Endothelial cell of umbilical vein (primary cell): ENCODE results near the gene MRPL21. TPM values are rescaled to one million over a fixed set of nuclear protein-coding genes. Genes with fewer than 3 reads are reported as not detected.

ENCODE experiments used
- BruUV-seq: library from RNA; stranded (reverse); fragments of 400-500 nt; replicated peaks from 2 replicates; lab custom pipeline; 2021; lab: Mats Ljungman, UMichigan
- CTCF ChIA-PET: fragments of 300-600, 350-600 bp; sonication (Branson Sonifier 250); formaldehyde crosslinking; loops from one replicate; lab custom pipeline; 2021; ENCODE audit warnings: antibody characterized with exemption, inconsistent platforms; lab: Charles Lee
- POLR2A ChIA-PET: fragments of 300-600, 350-600 bp; sonication (Branson Sonifier 250); formaldehyde crosslinking; loops from one replicate; lab custom pipeline; 2021; ENCODE audit warnings: antibody characterized with exemption, inconsistent platforms; lab: Charles Lee
- DNase-seq: peaks from one replicate; pipeline ENCODE4 v3.0.0-alpha.2; 2011; ENCODE audit warnings: low read depth, low spot score
- FAIRE-seq: peaks from 2 replicates; lab custom pipeline; 2011; peaks lifted over from hg19 to GRCh38; lab: Jason Lieb, UNC
- H2AFZ ChIP-seq: 2 replicates; pipeline ENCODE4 v1.6.0; 2012; ENCODE audit warnings: low read depth, low read length, control low read depth, inconsistent platforms
- H3K27ac ChIP-seq: 2 replicates; pipeline ENCODE4 v1.5.1; 2011; ENCODE audit warnings: low read depth, mild to moderate bottlenecking, control low read depth, low read length, moderate library complexity; ENCODE audit not compliant: insufficient read depth
- H3K27me3 ChIP-seq, 2 experiments: 2 replicates each; pipeline versions ENCODE4 v1.6.0 to v1.6.1; 2011; ENCODE audit warnings: low read length in 2 of 2, mixed read lengths in 1 of 2; ENCODE audit not compliant: control insufficient read depth in 2 of 2, insufficient read depth in 2 of 2
- H3K36me3 ChIP-seq, 2 experiments: 2 replicates in 1 of 2; 3 replicates in 1 of 2; pipeline ENCODE4 v1.5.1; 2011; ENCODE audit warnings: low read length in 2 of 2, mild to moderate bottlenecking in 1 of 2, moderate library complexity in 1 of 2; ENCODE audit not compliant: control insufficient read depth in 2 of 2, insufficient read depth in 2 of 2; ENCODE audit errors: extremely low read depth in 1 of 2
- H3K4me1 ChIP-seq: 3 replicates; pipeline ENCODE4 v1.5.1; 2011; ENCODE audit warnings: mild to moderate bottlenecking, low read length; ENCODE audit not compliant: control insufficient read depth, insufficient read depth; ENCODE audit errors: extremely low read depth
- H3K4me2 ChIP-seq: 2 replicates; pipeline ENCODE4 v1.6.1; 2011; ENCODE audit warnings: low read length, control low read depth, mixed read lengths; ENCODE audit not compliant: insufficient read depth
- H3K4me3 ChIP-seq, 3 experiments: fragments of 200-600 bp in 1 of 3; sonication (generic), shearing (Covaris generic) in 1 of 3; replicated peaks in 1 of 3; 2 replicates each; pipeline ENCODE4 v1.5.1; 2011 to 2016; ENCODE audit warnings: control low read depth in 3 of 3, low read length in 3 of 3, mild to moderate bottlenecking in 2 of 3, inconsistent platforms in 1 of 3, low read depth in 1 of 3, moderate library complexity in 1 of 3; ENCODE audit not compliant: insufficient read depth in 1 of 3
- H3K79me2 ChIP-seq: 2 replicates; pipeline ENCODE4 v1.6.0; 2012; ENCODE audit warnings: low read length, inconsistent platforms; ENCODE audit not compliant: control insufficient read depth, insufficient read depth
- H3K9ac ChIP-seq: replicated peaks from 2 replicates; pipeline ENCODE3; 2011; ENCODE audit warnings: low read length, control low read depth; ENCODE audit not compliant: insufficient read depth; ENCODE audit errors: extremely low read depth
- H3K9me1 ChIP-seq: replicated peaks from 3 replicates; pipeline ENCODE4 v1.6.0; 2011; ENCODE audit warnings: mild to moderate bottlenecking, low read length; ENCODE audit not compliant: control insufficient read depth, insufficient read depth; ENCODE audit errors: extremely low read depth
- H3K9me3 ChIP-seq: replicated peaks from 2 replicates; pipeline ENCODE4 v1.5.1; 2012; ENCODE audit warnings: low read length, inconsistent platforms; ENCODE audit not compliant: control insufficient read depth, insufficient read depth
- H4K20me1 ChIP-seq: replicated peaks from 2 replicates; pipeline ENCODE3; 2011; ENCODE audit warnings: mild to moderate bottlenecking, low read length; ENCODE audit not compliant: control insufficient read depth, insufficient read depth; ENCODE audit errors: extremely low read depth
- EZH2 ChIP-seq: IDR thresholded peaks from 2 replicates; pipeline ENCODE4 v1.6.1; 2012; ENCODE audit warnings: borderline replicate concordance, low read depth, mild to moderate bottlenecking, moderate library complexity, low read length, inconsistent platforms; ENCODE audit not compliant: severe bottlenecking
- FOS ChIP-seq: IDR thresholded peaks from 2 replicates; pipeline ENCODE4 v1.6.1; 2011; ENCODE audit warnings: mild to moderate bottlenecking, low read length, moderate library complexity, borderline replicate concordance; ENCODE audit not compliant: insufficient read depth
- JUN ChIP-seq: IDR thresholded peaks from 2 replicates; pipeline ENCODE4 v1.6.1; 2011; ENCODE audit warnings: borderline replicate concordance, low read depth; ENCODE audit not compliant: insufficient read length, insufficient read depth
- POLR2A ChIP-seq: IDR thresholded peaks from 2 replicates; pipeline ENCODE4 v1.6.1; 2012; ENCODE audit warnings: low read depth, mild to moderate bottlenecking, control low read depth, low read length
- POLR2AphosphoS5 ChIP-seq: IDR thresholded peaks from 2 replicates; pipeline ENCODE4 v1.6.1; 2012; ENCODE audit warnings: low read depth, mild to moderate bottlenecking, control low read depth, low read length, moderate library complexity; ENCODE audit not compliant: insufficient read depth
- dilution Hi-C: fragments of 300-500 bp; cut with MboI; formaldehyde crosslinking; loops from one replicate; pipeline ENCODE4 v1.15.0; 2019; ENCODE audit warnings: low sequenced_read_pairs; ENCODE audit not compliant: extremely low pct_ligation_motif_present
- intact Hi-C: fragments of 100-400 bp; cut with micrococcal nuclease; formaldehyde crosslinking; loops from one replicate; pipeline ENCODE4 v1.10.0; 2022
- polyA plus RNA-seq, 4 experiments: library from polyadenylated mRNA; depleted of rRNA in 3 of 4; stranded (reverse) in 3 of 4; unstranded in 1 of 4; fragments of >200 nt; gene quantifications; 2 replicates each; pipeline versions ENCODE4 v1.2.1 to v1.2.3, GENCODE V29; 2011 to 2012; ENCODE audit warnings: missing spikeins in 1 of 4
- total RNA-seq: library from RNA; stranded (reverse); gene quantifications from 2 replicates; pipeline ENCODE4 v1.2.3, GENCODE V29; 2021
- TF ChIP-seq, protein P1 (sequence below): IDR thresholded peaks from 2 replicates; pipeline ENCODE4 v1.6.1; 2011; ENCODE audit not compliant: insufficient read depth, insufficient read length

MRPL21 gene
- total and polyA plus RNA-seq, 2 donors (not counting 3 experiments of a cell fraction or from before 2014, with no cell fraction given): 52.2 to 65.5 TPM

DNA sequence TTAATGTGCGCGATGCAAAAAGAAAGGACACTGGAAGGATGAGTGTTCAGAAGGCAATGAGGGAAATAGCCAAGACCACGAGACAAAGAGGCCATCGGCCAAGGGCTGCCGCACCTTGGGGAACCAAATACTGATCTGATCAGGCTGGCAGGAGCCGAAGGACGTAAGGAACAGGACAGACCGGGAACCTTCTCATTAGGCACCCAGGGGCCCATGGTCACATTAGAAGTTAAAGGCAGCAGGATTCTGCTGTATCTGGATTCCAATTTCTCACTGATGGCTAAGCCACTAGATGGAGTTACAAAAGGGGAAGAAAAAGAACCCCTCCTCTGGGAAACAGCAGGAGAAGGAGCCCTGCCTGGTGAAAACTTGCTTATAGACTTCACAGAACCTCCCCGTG is 33.2 kb downstream of the MRPL21 start:
- no TSS peak for BruUV-seq
- H3K36me3 ChIP-seq: no peaks in the 10 kb centered on the region
- ChIA-PET CTCF (interaction anchor here (0.6 to 1.2 kb wide), 4 partner anchors 20 to 71 kb away, joined by 3 to 6 read pairs (median 4); no protein-coding TSS in a partner anchor), POLR2A (interaction anchor here (0.7 kb wide), 1 partner anchor 64 kb away, joined by 3 read pairs; no protein-coding TSS in a partner anchor)
- H3K9ac ChIP-seq: peak overlapping the region; percentile 67
- no peaks in the 10 kb centered on the region for H3K9me3 ChIP-seq
- TF ChIP-seq POLR2A: no peak
- TF ChIP-seq EZH2: no peak
- TF ChIP-seq JUN: no peak
- TF ChIP-seq, protein P1, sequence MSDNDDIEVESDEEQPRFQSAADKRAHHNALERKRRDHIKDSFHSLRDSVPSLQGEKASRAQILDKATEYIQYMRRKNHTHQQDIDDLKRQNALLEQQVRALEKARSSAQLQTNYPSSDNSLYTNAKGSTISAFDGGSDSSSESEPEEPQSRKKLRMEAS: no peak
- TF ChIP-seq POLR2AphosphoS5: no peak
- H3K79me2 ChIP-seq: no peaks in the 10 kb centered on the region
- dilution Hi-C loops: no loop called here
- H3K4me1 ChIP-seq: peaks cover 12% of the 10 kb centered on the region
- H2AFZ ChIP-seq: peak overlapping the region; percentile 99
- FAIRE-seq (peak; percentile 75), DNase-seq (peak; percentile 39)
- peak overlapping the region; percentile 15 to 80 (median 69) for H3K4me3 ChIP-seq
- H3K27me3 ChIP-seq: peaks cover 0 to 2% of the 10 kb centered on the region in 2 experiments
- H3K27ac ChIP-seq: no peak overlapping the region
- no peaks in the 10 kb centered on the region for H3K9me1 ChIP-seq
- H4K20me1 ChIP-seq: no peaks in the 10 kb centered on the region
- intact Hi-C loops: loop anchor here (1.0 kb wide), 1 partner anchor 15 kb away; no protein-coding TSS in a partner anchor
- H3K4me2 ChIP-seq: peak overlapping the region; percentile 91

DNA sequence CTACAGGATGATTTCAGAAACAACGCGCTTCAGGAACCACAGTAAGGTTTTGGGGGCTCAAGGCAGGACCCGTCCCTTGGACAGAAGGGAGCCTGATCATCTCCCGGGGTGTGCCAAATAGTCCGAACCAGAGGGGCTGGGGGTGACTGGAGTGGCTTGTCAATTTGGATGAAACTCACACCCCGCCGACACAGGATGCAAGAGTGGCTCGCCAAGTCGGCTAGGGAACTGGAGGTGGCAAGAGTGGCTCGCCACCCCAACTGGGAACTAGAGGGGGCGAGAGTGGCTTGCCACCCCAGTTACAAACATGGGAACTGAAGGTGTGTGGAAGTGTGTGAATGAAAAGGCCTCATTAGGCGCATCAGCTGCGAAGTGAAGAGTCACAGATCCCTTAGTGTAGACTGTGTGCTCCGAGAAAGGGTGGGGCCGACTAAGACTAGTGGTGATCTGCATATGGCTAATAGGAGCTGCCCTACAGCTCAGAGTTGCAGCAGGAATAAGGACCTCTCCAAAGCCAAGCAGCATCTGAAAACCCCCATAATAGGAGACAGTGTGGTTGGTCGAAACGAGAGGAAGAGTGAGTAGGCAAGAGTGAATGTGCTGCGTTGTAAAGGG is 35.3 kb downstream of the MRPL21 start:
- no peak for TF ChIP-seq FOS
- no peak for TF ChIP-seq JUN
- no peak for TF ChIP-seq EZH2
- TF ChIP-seq POLR2AphosphoS5: no peak
- ChIA-PET CTCF (no interaction called here), POLR2A (no interaction called here)
- BruUV-seq: no TSS peak
- Histone ChIP-seq H3K4me1 (peaks cover 11% of the 10 kb centered on the region), H3K36me3 (no peaks in the 10 kb centered on the region), H3K27me3 (peaks cover 0 to under 1% of the 10 kb centered on the region in 2 experiments), H3K9me3 (no peaks in the 10 kb centered on the region), H2AFZ (no peak overlapping the region), H3K9ac (no peak overlapping the region), H4K20me1 (no peaks in the 10 kb centered on the region), H3K27ac (no peak overlapping the region), H3K79me2 (no peaks in the 10 kb centered on the region), H3K4me2 (no peak overlapping the region), H3K9me1 (no peaks in the 10 kb centered on the region), H3K4me3 (no peak overlapping the region)
- intact Hi-C loops: loop anchor here (5.0 kb wide), 1 partner anchor 41 kb away; no protein-coding TSS in a partner anchor
- no peak for FAIRE-seq
- no peak for DNase-seq
- dilution Hi-C loops: no loop called here
